Body of pancreas (tissue), 4 donors: ENCODE measurements around the gene ADGRL4. TPM values are rescaled to one million over a fixed set of nuclear protein-coding genes. Genes with fewer than 3 reads are reported as not detected.
A peak's percentile ranks its signal among the peaks of the same experiment; 100 is the strongest.

Source experiments
- ATAC-seq: fragments of 150-250 bp; one replicate; pipeline ENCODE4 v1.9.1; 2016
- DNase-seq, 4 donors: peaks; one replicate each; pipeline ENCODE4 v3.0.0-alpha.2; 2019
- H3K27ac ChIP-seq, 4 donors: fragments of 200-600 bp; sonication (generic); 1 replicate in 3 of 4; 2 replicates in 1 of 4; pipeline versions ENCODE4 v1.5.1 to v1.6.1; 2016 to 2019; ENCODE audit warnings: mild to moderate bottlenecking in 1 of 4, mixed read lengths in 1 of 4, moderate library complexity in 1 of 4
- H3K27me3 ChIP-seq, 2 donors: fragments of 200-600 bp; sonication (generic); one replicate each; pipeline ENCODE4 v1.6.0; 2016; ENCODE audit warnings: mild to moderate bottlenecking in 1 of 2
- H3K36me3 ChIP-seq, 2 donors: fragments of 200-600 bp; sonication (generic); replicated peaks in 1 of 2; 2 replicates each; pipeline ENCODE4 v1.5.1; 2016; ENCODE audit warnings: low read depth in 2 of 2; ENCODE audit not compliant: insufficient read depth in 1 of 2
- H3K4me1 ChIP-seq: fragments of 200-600 bp; sonication (generic); one replicate; pipeline ENCODE4 v1.6.0; 2016
- H3K4me3 ChIP-seq, 2 donors: fragments of 200-600 bp; sonication (generic); 1 replicate in 1 of 2; 2 replicates in 1 of 2; pipeline ENCODE4 v1.5.1; 2016 to 2019
- H3K9me3 ChIP-seq, 3 donors: fragments of 200-600 bp; sonication (generic); 1 replicate in 2 of 3; 2 replicates in 1 of 3; pipeline ENCODE4 v1.5.1; 2016
- POLR2A ChIP-seq, 3 donors: fragments of 450-650 bp; IDR thresholded peaks; one replicate each; pipeline ENCODE4 v1.6.1; 2016; ENCODE audit warnings: antibody characterized with exemption in 3 of 3, mild to moderate bottlenecking in 2 of 3
- WGBS, 2 donors: methylation state at CpG; one replicate each; pipeline ENCODE4 v1.1.5; 2017; 5-methylcytosine and 5-hydroxymethylcytosine counted together
- intact Hi-C: fragments of 100-400 bp; cut with DNase I; formaldehyde crosslinking; loops from one replicate; pipeline ENCODE4 v1.15.1; 2023
- total RNA-seq, 2 donors: library from RNA; depleted of rRNA; stranded (reverse); fragments of >200 nt; gene quantifications; one replicate each; pipeline ENCODE4 v1.1.0, GENCODE V29; 2016
- TF ChIP-seq, protein P1 (sequence below), 7 experiments: fragments of 450-650 bp in 4 of 7; fragments of 200-600 bp in 3 of 7; sonication (generic) in 3 of 7; IDR thresholded peaks; one replicate each; pipeline ENCODE4 v1.5.1; 2016 to 2019; ENCODE audit warnings: antibody characterized with exemption in 7 of 7

The ADGRL4 gene
- total RNA-seq, 2 donors from 2014 or later = 4.3 to 6.2 TPM

DNA sequence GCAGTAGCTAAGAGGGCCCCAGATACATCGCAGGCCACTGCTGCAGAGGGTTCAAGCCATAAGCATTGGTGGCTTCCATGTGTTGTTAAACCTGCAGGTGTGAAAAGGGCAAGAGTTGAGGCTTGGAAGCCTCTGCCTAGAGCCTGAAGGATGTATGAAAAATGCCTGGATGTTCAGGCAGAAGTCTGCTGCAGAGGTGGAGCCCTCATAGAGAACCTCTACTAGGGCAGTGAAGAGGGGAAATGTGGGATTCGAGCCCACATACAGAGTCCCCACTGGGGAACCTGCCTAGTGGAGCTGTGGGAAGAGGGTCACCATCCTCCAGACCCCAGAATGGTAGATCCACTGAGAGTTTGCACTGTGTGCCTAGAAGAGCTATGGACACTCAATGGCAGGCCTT is 30.6 kb upstream of the ADGRL4 start:
- 57 to 66% methylated on average over 2 of the region's 2 CpGs for WGBS, 2 donors
- Histone ChIP-seq H3K27me3 (no peaks in the 10 kb centered on the region), H3K4me1 (no peaks in the 10 kb centered on the region), H3K9me3 (no peaks in the 10 kb centered on the region), H3K27ac (no peak overlapping the region), H3K36me3 (no peaks in the 10 kb centered on the region), H3K4me3 (no peak overlapping the region)
- ATAC-seq = no peak
- no peak for DNase-seq
- intact Hi-C loops = no loop called here
- TF ChIP-seq POLR2A (IDR thresholded peaks at IDR 0.05) = no peak
- TF ChIP-seq, protein P1, sequence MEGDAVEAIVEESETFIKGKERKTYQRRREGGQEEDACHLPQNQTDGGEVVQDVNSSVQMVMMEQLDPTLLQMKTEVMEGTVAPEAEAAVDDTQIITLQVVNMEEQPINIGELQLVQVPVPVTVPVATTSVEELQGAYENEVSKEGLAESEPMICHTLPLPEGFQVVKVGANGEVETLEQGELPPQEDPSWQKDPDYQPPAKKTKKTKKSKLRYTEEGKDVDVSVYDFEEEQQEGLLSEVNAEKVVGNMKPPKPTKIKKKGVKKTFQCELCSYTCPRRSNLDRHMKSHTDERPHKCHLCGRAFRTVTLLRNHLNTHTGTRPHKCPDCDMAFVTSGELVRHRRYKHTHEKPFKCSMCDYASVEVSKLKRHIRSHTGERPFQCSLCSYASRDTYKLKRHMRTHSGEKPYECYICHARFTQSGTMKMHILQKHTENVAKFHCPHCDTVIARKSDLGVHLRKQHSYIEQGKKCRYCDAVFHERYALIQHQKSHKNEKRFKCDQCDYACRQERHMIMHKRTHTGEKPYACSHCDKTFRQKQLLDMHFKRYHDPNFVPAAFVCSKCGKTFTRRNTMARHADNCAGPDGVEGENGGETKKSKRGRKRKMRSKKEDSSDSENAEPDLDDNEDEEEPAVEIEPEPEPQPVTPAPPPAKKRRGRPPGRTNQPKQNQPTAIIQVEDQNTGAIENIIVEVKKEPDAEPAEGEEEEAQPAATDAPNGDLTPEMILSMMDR (IDR thresholded peaks at IDR 0.05) = no peak

DNA sequence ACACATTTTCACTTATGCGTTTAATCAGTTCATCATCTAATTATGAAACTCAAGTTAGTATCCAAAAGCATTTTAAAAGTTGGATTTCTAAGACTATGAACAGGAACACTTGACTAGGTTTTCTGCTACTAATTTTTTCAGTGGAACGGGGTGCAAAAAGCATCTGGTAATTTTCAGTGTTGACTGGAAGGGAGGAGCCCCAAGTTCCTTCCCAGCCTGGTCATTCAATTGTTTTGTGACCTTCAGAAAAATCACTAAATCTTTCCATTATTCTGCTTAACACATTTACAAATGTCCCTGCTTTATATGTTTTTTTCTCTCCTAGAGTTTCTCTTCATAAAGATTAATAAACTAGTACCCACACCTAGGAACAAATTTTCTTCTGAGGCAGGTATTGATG is 6.0 kb upstream of the ADGRL4 start:
- TF ChIP-seq, protein P1 (IDR thresholded peaks at IDR 0.05) = no peak
- TF ChIP-seq POLR2A (IDR thresholded peaks at IDR 0.05) = no peak
- no peak overlapping the region for H3K27ac ChIP-seq
- intact Hi-C loops = no loop called here
- WGBS, 2 donors = 64 to 77% methylated on average over 2 of the region's 2 CpGs
- H3K9me3 ChIP-seq = no peaks in the 10 kb centered on the region
- H3K36me3 ChIP-seq = no peaks in the 10 kb centered on the region
- ATAC-seq = no peak
- no peaks in the 10 kb centered on the region for H3K27me3 ChIP-seq
- H3K4me1 ChIP-seq = no peaks in the 10 kb centered on the region
- no peak for DNase-seq
- no peak overlapping the region for H3K4me3 ChIP-seq

DNA sequence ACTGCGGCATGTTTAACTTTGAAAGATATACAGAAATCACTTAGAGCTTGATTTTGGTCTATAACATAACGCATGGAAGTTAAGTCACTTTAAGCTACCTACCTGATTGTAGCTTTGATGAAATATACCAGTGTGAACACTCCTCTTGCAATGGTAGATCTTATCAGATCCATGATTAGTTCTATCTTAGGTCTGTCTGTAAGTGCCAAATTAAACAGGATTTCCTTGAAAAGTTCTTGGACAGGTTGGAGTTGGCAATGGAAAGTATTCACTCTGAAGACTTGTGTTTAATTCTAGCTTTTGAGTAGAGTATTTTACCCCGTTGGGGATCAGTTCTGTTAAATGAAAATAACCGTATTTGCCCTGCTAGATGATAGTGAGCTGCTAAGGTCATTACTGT is 4.1 kb upstream of the ADGRL4 start:
- H3K27ac ChIP-seq = no peak overlapping the region
- intact Hi-C loops = no loop called here
- ATAC-seq = no peak
- TF ChIP-seq, protein P1 (IDR thresholded peaks at IDR 0.05) = no peak
- TF ChIP-seq POLR2A (IDR thresholded peaks at IDR 0.05) = no peak
- no peaks in the 10 kb centered on the region for H3K36me3 ChIP-seq
- no peak for DNase-seq
- H3K4me3 ChIP-seq = no peak overlapping the region
- no peaks in the 10 kb centered on the region for H3K27me3 ChIP-seq
- WGBS, 2 donors = 67 to 75% methylated on average over 4 of the region's 4 CpGs
- H3K4me1 ChIP-seq = no peaks in the 10 kb centered on the region
- H3K9me3 ChIP-seq = no peaks in the 10 kb centered on the region

DNA sequence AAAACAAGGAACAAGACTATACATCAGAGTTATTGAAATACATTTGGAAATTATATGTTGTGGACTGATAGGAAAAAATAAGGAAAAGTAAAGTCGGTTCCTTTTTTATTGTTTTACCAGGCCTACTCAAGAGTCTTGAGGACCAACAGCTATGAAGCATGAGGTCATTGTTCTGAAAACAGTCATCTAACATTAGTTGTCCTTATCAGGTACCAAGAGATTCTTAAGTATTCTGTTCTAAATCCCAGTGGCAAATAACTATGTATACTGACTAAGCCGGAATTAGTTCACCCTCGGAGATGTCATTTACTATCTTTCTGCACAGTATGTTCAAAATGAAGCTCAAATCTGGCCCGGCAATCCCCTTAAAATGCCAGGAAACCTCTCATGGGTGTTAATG is 585 bp downstream of the ADGRL4 start:
- no peaks in the 10 kb centered on the region for H3K27me3 ChIP-seq
- no peaks in the 10 kb centered on the region for H3K9me3 ChIP-seq
- no peaks in the 10 kb centered on the region for H3K36me3 ChIP-seq
- H3K4me1 ChIP-seq = no peaks in the 10 kb centered on the region
- DNase-seq (no peak), ATAC-seq (no peak)
- intact Hi-C loops = no loop called here
- TF ChIP-seq POLR2A (IDR thresholded peaks at IDR 0.05) = no peak
- TF ChIP-seq, protein P1 (IDR thresholded peaks at IDR 0.05) = no peak
- peak overlapping the region in 1 of 4 donors; percentile 41 for H3K27ac ChIP-seq
- 50 to 53% methylated on average over 4 of the region's 4 CpGs for WGBS, 2 donors
- H3K4me3 ChIP-seq = no peak overlapping the region

DNA sequence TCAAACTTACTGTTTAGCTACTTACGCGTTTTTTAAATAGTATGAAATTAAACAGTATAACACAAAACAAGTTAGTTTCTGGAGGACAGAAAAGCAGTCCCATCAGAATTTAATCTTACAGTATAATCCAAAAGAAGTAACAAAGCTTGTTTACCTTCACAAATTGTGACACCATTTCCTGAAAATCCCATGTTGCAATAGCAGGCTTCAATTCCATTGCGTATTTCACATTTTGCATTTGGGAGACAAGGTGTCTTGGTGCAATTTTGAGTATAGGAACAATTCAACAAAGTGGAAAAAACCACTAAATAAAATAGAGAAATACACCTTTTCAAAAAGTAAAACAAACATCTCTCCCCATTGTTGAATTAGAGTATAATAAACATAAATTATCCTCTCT is 1.6 kb downstream of the ADGRL4 start:
- Histone ChIP-seq H3K27ac (no peak overlapping the region), H3K36me3 (no peaks in the 10 kb centered on the region), H3K4me1 (no peaks in the 10 kb centered on the region), H3K4me3 (no peak overlapping the region), H3K27me3 (no peaks in the 10 kb centered on the region), H3K9me3 (no peaks in the 10 kb centered on the region)
- intact Hi-C loops = no loop called here
- 92 to 93% methylated on average over 3 of the region's 3 CpGs for WGBS, 2 donors
- TF ChIP-seq, protein P1 (IDR thresholded peaks at IDR 0.05) = no peak
- TF ChIP-seq POLR2A (IDR thresholded peaks at IDR 0.05) = no peak
- DNase-seq = no peak
- no peak for ATAC-seq
